ENCODE results near the gene MMP24OS. TPM values are rescaled to one million over a fixed set of nuclear protein-coding genes. Genes with fewer than 3 reads are reported as not detected.
"Not testable (repeated sequence)": the region's sequence is repeated elsewhere in the genome, so short reads cannot be mapped to it uniquely, and the experiment has no call there.

Gene MMP24OS
- total and polyA plus RNA-seq, 2 of the 4 experiments (the other 2 are of a cell fraction) = 5.9 to 64.9 TPM

DNA sequence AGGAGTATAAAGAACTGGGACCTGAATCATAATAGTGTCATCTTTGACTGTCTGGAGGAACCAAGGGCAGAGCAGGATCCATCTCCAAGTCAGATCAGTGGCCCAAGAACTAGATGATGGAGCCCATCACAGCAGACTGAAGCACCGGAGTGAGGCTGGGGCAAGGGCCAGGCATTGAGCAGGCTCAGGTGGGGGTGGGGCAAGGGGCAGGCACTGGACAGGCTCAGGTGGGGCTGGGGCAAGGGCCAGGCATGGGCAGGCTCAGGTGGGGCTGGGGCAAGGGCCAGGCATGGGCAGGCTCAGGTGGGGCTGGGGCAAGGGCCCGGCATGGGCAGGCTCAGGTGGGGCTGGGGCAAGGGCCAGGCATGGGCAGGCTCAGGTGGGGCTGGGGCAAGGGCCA is 25.3 kb downstream of the MMP24OS start:
- DNase-seq; intact Hi-C loops (cut with micrococcal nuclease); H4K20me1 ChIP-seq (ENCODE audit: insufficient read depth, low read length); H3K18ac ChIP-seq (ENCODE audit: low read depth, low read length); H3K9ac ChIP-seq (ENCODE audit: low read depth, low read length); H4K8ac ChIP-seq (ENCODE audit: low read depth in 2 of 2, low read length in 2 of 2); H3K4me3 ChIP-seq (ENCODE audit: insufficient read depth, low read depth, low read length); H2AK5ac ChIP-seq (ENCODE audit: low read depth, low read length); H4K91ac ChIP-seq (ENCODE audit: insufficient read depth, low read depth, low read length); H2AK9ac ChIP-seq (replicated peaks; ENCODE audit: low read depth, low read length, poor library complexity); H3K36me3 ChIP-seq (ENCODE audit: control insufficient read depth, insufficient read depth, low read length); ATAC-seq (ENCODE audit: low read depth); H3K27me3 ChIP-seq (ENCODE audit: control insufficient read depth, insufficient read depth, low read length); H2AFZ ChIP-seq (replicated peaks; ENCODE audit: low read length, poor library complexity); H3K56ac ChIP-seq (ENCODE audit: extremely low read depth, insufficient read depth, low read length); H3K23ac ChIP-seq (ENCODE audit: low read depth, low read length); dilution Hi-C loops (cut with HindIII; ENCODE audit: low sequenced_read_pairs, unreplicated experiment); H2BK5ac ChIP-seq (ENCODE audit: low read depth, low read length, poor library complexity, severe bottlenecking); H4K5ac ChIP-seq (ENCODE audit: low read depth, low read length); H3K4ac ChIP-seq (ENCODE audit: low read depth, low read length); H3K27ac ChIP-seq (ENCODE audit: insufficient read depth, low read length); H2BK20ac ChIP-seq (ENCODE audit: low read depth, low read length); BruUV-seq (replicated peaks); H3K14ac ChIP-seq (replicated peaks; ENCODE audit: low read depth, low read length); H3K9me3 ChIP-seq (ENCODE audit: control insufficient read depth, insufficient read depth, low read length); POLR2A ChIA-PET (ENCODE audit: unreplicated experiment); H3K4me2 ChIP-seq (ENCODE audit: low read depth, low read length); H3K79me1 ChIP-seq (ENCODE audit: low read depth in 1 of 2, low read length in 2 of 2); H2BK15ac ChIP-seq (ENCODE audit: low read depth, low read length); H3K4me1 ChIP-seq (ENCODE audit: control insufficient read depth, insufficient read depth, low read length); H3K9me1 ChIP-seq (ENCODE audit: insufficient read depth, low read length); CTCF ChIA-PET; H2BK120ac ChIP-seq (ENCODE audit: low read depth, low read length): not testable (repeated sequence)
- in situ Hi-C loops (cut with MboI; ENCODE audit: low sequenced_read_pairs) = loop anchor here (25.0 kb wide), 1 partner anchor 390 kb away; the partner anchor contains the start of gene GGT7
- no CpG with 5 or more reads among the region's 2 CpGs for WGBS, 2 experiments (ENCODE audit: extremely low coverage in 2 of 2, insufficient read length in 1 of 2)
